ENCODE data around the gene PRCP.

DNA sequence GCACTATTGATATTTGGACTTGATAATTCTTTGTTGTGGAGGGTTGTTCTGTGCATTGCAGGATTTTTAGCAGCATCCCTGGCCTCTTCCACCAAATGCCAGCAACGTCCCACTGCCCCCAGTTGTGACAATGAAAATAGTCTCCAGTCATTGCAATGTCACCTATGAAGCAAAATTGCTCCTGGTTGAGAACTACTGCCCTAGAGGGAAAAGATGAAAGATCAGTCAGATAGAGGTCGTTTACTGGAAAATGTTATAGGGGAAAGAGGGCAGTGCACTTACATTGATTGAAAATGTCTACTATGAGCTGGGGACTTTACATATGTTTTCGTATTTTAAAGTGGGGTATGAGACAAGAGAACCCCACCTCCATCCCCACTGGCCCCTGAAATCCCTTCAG, 89.5 kb downstream of the PRCP start:
- TF ChIP-seq CTCF (IDR thresholded peaks at IDR 0.05) (no peak), EZH2 (IDR thresholded peaks at IDR 0.05; ENCODE audit: borderline replicate concordance, insufficient read depth, low read depth, low read length, poor library complexity, severe bottlenecking) (no peak)

Data from B cell (primary cell).